HL-60/S4 treated with retinoic acid at 250 ng/mL for 4 days and 3 days (cell line): Measurements from ENCODE around the gene TRIM73.
"Not testable (repeated sequence)": the region's sequence is repeated elsewhere in the genome, so short reads cannot be mapped to it uniquely, and the experiment has no call there.

Source experiments
- in situ Hi-C: fragments of 300-500 bp; cut with MboI; formaldehyde crosslinking; loops from 2 replicates; pipeline ENCODE4 v1.7.0; 2022; ENCODE audit warnings: low sequenced_read_pairs

Gene TRIM73

DNA sequence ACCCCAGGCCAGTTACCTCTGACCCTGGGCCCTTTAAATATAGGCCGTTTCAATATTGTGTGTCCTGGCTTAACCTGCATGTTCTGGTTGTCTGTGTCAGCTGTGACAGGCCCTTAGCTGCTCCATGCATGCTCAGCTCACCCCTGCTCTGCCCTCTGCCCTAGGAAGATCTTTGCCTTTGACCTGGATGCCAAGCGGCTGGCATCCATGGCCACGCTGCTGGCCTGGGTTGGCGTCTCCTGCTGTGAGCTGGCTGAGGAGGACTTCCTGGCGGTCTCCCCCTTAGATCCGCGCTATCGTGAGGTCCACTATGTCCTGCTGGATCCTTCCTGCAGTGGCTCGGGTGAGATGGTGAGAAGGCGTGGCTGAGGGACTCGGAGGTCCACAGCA, 20.0 kb downstream of the TRIM73 start:
- in situ Hi-C loops = not testable (repeated sequence)

DNA sequence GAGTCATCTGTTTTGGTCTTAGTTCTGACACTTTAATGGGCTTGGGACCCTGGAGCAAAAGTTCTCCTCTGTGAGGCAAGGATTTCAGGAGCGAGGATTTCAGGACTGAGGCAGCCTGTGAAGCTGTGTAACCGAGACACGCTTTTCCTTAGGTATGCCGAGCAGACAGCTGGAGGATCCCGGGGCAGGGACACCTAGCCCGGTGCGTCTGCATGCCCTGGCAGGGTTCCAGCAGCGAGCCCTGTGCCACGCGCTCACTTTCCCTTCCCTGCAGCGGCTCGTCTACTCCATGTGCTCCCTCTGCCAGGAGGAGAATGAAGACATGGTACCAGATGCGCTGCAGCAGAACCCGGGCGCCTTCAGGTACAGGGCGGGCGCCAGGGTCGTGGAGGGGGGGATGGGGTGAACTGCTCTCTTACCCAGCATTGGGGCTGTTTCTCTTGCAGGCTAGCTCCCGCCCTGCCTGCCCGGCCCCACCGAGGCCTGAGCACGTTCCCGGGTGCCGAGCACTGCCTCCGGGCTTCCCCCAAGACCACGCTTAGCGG, 20.5 kb downstream of the TRIM73 start:
- in situ Hi-C loops = not testable (repeated sequence)

DNA sequence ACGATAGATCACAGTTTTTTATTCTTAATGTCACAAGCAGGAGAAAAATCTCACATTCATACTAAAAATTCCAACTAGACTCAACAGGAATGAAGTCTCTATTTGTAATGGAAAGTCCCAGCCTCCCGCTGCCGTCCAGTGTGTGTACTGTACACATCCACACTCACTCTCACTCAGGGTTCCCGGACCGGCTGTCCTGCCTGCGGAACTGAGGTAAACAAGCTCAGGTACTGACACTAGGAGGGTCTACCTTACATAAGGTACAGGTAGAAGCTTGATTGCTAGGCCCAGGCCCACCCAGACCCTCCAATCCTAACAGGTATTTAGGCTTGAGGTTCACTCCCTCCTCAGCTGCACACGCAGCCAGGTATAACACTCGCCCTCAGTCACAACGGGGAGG, 21.4 kb downstream of the TRIM73 start:
- in situ Hi-C loops = not testable (repeated sequence)

DNA sequence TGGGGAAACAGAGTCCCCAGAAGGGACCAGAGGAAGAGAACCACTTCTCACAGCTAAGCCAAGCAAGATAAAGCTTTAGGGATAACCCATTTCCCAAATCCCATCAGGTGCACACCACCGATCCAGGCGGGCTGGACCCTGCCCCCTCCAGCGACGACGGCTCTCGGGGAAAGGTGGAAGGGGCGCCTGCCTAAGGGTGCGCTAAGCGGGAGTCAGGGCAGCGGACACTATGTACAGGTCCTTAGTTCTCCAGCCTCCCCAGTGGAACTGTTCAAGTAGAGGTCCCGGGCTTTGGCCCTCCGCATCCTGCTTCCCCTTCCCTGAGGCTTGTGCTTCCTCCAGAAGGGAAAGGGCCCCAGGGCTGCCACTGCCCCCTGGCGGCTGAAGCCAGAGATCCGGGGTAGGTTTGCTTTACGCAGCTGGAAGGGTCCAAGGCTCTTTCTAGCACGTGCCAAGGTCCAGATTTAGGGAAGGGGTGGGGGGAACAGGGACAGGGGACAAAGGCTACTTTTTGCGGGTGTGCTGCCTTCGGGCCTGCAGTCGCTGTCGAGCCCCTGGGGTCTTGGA, 22.9 kb downstream of the TRIM73 start:
- in situ Hi-C loops = not testable (repeated sequence)

DNA sequence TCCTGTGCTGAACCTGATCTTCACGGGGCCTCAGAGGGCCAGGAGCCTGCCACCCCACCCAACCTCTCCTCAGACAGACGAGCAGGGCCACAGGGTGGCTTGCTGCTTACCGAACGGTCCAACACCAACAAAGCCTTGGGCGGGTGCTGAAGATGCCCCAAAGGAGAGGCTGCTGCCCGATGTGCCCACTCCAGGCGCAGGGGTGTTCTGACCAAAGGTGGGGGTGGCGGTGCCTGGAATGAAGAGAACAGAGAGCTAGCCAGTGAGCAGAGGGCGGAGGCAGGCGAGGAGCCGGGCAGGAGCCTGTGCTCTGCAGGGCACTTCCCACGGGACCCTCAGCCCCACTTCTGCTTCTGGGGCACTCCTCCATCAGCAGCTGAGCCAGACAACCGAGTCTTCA, 23.8 kb downstream of the TRIM73 start:
- in situ Hi-C loops = not testable (repeated sequence)

DNA sequence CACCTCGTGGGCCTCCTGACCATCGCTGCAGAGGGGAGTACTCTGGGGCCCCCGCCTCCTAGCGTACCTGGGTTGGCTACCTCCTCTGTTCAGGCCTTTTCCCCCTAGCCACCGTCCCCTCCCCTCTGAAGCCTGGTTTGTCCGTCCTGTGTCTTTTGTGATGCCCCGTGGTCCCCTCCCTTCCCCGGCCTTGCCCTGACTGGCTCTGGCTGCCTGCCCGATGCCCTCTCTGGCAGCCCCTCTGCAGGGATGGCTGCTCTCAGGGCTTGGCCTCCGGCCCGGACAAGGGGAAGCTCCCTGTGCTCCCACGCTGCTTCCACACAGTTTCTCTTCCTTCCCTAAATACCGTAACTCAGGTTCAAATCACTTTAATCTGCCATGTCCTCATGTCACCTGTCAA, 24.3 kb downstream of the TRIM73 start:
- in situ Hi-C loops = not testable (repeated sequence)

DNA sequence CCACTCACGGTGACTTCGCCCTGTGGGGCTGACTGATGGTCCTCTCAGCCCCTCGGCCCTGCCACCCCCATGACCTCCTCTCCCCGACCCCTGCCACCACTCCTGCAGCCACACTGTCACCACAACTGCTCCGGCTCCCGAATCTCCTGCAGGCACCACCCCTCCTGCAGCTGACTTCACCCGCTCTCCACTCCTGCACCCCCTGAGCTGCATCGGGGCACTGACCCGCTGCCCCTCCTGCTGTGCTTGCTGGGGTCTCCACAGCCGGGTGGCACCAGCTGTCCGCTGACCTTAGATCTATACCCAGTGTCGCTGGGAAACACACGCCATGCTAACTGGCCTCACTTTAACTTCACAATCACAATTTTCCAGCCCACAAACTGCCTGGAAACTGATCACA, 24.7 kb downstream of the TRIM73 start:
- in situ Hi-C loops = not testable (repeated sequence)

DNA sequence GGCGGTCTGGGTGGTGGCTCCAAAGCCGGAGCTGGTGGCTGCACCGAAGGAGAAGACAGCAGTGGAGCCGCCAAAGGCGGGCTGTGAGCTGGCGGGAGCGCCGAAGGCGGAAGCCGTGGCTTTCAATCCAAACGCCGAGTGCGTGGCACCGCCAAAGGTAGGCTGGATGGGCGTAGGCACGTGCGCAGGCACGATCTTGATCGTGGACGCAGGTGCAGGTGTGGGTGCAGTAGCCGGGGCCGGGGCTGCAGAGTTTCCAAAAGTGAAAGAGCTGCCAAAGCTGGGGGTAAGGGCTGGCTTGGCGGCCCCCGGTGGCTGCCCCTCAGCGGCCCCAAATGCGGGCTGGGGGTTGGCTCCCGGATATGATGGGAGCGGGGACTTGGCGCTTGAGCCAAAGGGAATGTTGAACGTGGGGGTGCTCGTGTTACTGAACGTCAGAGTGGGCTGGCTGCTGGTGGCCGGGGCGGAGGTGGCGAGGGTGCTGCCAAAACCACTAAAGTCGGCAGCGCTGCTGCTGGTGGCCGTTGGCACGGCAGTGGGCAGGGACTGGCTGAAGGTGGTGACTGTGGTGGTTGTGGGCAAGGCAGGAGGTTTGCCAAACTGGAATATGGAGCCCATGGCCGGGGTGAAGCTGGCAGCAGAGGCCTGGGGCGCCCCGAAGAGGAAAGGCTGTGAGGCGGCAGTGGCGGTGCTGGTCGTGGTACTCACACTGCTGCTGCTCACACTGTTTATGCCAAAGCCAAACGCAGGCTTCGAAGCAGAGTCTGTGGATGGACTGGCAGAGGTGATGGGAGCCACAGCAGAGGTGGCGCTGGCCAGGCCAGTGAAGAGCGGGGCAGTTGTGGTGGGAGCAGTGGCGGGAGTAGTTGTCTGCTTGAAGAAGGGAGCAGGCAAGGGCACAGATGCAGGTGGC, 26.6 kb downstream of the TRIM73 start:
- in situ Hi-C loops = not testable (repeated sequence)

DNA sequence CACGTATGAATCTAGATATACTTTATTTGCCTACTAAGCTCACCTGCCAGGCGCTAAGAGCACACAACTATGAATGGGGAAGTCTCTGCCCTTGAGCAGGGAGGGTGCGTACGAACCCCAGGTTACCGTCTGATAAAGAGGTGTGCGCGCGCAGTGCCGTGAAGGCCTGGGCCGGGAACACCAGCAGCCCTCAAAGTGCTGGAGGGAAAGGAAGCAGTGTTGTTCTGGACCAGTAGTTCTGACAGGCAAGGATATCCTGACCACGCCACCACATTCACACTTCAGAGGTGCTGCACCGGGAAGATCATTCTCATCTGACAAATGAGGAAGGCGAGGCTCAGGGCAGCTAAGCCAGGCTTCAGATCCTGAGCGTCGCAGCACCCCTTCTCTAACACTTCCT, 28.1 kb downstream of the TRIM73 start:
- in situ Hi-C loops = not testable (repeated sequence)

DNA sequence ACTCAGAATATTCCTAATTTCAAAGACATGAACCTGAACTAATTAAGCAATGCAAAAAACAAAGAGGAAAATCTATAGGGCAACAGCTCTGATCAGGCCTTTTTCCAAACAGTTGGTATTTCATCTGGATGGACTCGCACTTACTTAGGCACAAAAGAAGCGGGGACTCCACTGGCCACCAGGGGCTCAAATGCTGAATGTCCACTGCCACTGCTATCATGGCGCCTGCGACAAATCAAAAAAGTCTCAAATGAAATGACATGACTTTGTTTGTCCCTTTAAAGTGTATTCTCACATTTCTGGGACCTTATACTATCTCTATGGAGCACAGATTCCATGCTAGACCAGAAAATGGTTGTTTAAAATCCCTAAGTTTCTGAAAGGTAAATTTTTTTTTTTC, 43.6 kb downstream of the TRIM73 start:
- in situ Hi-C loops = not testable (repeated sequence)

DNA sequence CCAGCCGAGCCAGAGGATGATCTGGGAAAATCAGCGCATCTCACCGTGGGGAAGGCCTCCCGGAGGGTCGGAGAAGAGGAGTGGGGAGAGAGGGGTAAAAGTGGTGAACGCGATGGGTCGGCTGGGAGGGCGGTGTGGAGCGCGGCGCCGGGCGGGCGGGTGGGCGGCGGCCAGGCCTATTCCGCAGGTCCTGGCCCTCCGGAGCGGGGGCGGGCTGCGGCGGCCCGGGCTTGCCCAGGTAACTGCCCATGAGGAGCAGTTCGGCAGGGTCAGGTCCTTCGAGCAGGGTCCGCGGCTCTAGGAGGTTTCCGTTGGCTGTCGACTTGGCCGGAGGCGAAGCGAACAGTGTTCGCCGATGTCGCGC, 46.7 kb downstream of the TRIM73 start:
- in situ Hi-C loops = not testable (repeated sequence)

DNA sequence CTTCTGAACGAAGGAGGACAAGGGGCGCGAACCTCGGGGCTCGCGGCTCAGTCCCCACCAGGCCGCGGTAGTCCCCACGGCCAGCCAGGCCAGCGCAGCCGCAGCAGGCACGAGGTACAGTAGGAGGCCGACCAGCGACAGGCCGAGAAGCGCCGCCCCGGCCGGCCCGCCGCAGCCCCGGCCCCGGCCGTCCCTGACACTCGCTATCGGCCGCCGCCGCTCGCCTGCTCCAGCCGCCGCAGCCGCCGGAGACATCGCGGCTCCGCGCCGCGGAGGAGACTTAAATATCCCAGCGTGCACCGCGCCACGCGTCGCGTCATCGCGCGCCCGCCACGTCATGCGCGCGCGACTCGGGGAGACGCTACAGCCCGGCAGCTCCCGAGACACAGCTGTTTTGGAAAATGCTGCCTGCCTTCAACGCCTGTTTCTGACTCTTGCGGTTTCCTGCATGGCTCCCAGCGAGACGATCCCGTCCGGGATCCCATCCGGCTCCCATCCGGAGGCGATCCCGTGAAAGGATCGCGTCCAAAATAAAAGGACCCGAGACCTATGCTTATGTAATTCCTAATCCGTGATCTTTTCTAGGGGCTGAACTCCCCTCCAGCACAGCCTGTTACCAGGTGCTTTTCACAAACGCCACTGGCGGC, 47.2 kb downstream of the TRIM73 start:
- in situ Hi-C loops = not testable (repeated sequence)

DNA sequence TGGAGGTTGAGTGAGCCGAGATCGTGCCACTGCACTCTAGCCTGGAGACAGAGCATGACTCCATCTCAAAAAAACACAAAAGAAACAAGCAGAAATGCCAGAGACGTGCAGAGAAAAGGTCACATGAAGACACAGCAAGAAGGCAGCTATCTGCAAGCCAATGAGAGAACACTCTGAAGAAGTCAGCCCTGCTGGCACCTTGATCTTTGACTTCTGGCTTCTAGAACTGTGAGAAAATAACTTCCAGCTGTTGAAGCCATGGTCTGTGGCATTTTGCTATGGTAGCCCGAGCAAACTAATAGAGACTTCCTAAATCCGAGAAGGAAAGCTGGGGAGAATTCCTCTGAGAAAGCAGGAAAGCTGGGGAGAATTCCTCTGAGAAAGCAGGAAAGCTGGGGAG, 54.5 kb downstream of the TRIM73 start:
- in situ Hi-C loops = not testable (repeated sequence)

DNA sequence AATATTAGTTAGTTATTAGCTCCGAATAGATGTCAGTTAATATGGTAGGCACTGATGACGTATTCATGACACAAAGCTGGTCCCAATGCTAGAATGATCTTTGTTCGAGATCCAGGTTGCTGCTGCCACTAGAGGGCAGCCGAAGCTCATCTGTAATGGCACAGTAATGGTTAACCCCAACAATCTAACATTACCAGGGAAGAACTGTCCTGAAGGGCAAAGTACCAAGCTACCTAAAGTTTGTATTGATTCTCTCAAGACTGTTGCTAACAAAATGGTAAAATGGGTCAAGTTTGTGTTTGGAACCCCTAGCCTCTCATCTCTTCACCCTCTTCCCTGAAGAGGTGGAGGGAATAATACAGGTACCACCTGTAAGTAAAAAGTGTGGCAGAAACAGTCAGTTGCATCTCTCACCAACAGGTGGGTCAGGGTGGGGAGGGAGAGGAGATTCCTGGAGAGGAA, 57.1 kb downstream of the TRIM73 start:
- in situ Hi-C loops = not testable (repeated sequence)
